ENCODE data around the gene TBX20.
"Not testable (repeated sequence)": the region's sequence is repeated elsewhere in the genome, so short reads cannot be mapped to it uniquely, and the experiment has no call there.

The TBX20 gene

DNA sequence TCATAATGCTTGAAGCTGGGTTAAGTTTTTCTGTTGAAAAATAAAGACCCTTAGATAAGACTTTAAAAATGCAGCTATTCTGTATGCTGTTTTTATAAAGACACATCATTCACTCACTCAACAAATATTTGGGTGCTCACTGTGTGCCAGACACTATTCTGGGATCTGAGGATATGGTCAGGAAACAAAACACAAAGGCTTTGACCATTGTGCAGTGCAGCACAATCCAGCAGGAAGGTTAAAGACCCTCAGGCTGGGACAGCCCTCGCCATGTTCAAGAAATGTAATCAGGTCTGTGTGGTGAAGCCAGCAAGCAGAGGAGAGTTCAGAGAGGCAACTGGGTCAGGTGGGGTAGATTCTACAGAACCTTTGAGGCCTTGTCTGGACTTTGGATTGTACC lies 31.5 kb downstream of the TBX20 start:
- not testable (repeated sequence) for DNase-seq (ENCODE audit: low read depth in 2 of 2)

DNA sequence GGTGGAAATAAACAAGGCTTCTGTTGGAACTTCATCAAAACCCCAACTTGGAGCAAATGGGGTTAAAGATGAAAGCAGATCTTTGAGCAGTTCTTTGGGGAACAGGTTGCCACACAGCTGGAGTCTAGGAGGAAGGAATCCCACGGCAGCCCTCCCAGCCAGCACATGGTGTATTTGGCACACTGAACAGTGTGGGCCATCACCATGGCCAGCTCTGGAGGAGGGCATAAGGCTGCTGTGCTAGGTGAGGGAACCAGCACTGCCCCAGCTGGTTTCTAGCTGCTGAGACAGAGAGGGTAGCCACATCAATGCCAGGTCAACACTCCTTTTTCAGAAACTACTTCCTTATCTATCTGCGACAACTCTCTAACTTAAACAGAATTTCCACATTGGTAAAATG lies 33.7 kb downstream of the TBX20 start:
- not testable (repeated sequence) for DNase-seq (ENCODE audit: low read depth in 2 of 2)

DNA sequence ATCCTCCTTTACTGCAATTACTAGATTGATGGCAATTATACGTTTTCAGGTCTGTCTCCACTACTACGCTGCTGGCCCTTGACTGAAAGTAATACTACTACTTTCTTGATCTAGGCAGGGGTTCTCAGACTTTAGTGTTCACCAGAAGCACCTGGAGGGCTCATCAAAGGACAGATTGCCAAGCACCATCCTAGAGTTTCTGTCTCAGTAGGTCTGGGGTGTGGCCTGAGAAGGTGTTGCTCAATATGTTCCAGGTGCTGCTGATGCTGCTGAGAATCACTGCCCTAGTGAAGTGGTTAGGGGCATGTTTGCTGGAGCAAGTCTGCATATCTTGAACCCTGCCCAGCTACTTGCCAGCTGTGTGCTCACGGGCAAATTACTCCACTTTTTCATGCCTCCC lies 37.9 kb downstream of the TBX20 start:
- DNase-seq (ENCODE audit: low read depth in 2 of 2): not testable (repeated sequence)

DNA sequence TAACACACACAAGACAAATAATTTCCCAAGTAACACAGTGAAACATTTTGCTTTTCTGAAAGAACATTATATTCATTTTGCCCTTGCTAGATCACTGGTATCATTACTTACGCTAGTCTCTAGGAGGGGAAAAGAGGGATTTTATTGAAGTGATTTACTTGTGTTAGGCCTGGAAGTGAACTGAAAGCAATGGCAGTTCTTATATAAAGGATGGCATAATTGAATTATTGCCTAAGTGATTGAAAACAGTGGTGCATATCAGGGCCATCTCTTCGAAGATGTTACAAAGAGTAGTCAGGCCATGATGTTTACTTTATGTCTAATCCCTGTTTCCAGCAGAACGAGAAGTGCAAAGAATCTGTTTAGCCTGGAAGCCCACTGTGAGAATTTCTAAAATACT lies 38.8 kb downstream of the TBX20 start:
- not testable (repeated sequence) for DNase-seq (ENCODE audit: low read depth in 2 of 2)

DNA sequence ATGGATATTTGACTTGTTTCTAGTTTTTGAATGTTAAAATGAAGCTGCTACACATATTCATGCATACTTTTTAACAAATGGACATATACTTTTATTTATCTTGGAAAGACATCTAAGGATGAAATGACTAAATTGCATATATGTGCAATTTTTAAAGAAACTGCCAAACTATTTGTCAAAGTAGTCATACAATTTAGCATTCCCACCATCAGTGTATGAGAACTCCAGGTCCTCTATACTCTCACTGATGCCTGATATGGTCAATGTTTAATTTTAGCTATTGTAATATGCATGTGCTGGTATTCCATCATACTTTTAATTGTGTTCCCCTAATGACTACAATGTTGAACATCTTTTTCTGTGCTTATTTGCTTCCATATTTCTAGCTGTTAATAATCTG lies 47.0 kb downstream of the TBX20 start:
- not testable (repeated sequence) for DNase-seq (ENCODE audit: low read depth in 2 of 2)

DNA sequence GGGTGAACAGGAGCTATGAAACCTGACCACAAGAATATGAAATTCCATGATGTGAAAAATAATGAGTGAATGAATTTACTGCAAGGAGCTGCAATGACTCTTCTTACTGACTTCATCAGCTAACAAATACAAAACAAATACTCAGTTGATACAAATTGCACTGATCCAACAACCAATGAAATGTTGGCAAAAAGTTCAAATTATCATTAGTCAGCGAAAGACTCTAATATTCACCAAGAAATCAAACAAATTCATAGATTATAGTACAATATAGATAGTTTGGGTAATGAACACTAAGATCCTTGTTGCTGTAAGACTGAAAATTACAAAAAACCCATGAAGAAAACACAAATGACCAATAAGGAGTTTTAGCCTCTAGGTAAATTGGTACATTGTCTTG lies 49.0 kb downstream of the TBX20 start:
- DNase-seq (ENCODE audit: low read depth in 2 of 2): not testable (repeated sequence)

DNA sequence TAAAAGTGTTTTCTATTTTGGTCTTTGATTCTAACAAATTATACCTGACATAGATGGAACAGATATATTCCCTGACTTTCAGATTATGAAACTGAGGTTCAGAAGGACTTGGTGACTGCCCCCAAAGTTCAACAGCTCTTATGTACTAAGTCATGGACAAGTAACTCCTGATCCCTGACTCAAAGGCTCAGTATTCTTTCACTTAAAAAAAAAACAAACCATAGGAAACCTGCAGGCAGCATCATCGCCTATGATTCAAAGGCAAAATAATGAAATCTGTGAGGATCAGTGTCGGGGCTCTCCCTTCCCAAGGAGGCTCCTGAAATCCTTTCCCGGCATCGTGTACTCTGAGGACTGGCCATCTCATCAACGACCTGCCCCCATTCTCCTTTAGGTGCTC lies 49.9 kb downstream of the TBX20 start:
- DNase-seq (ENCODE audit: low read depth in 2 of 2): not testable (repeated sequence)

DNA sequence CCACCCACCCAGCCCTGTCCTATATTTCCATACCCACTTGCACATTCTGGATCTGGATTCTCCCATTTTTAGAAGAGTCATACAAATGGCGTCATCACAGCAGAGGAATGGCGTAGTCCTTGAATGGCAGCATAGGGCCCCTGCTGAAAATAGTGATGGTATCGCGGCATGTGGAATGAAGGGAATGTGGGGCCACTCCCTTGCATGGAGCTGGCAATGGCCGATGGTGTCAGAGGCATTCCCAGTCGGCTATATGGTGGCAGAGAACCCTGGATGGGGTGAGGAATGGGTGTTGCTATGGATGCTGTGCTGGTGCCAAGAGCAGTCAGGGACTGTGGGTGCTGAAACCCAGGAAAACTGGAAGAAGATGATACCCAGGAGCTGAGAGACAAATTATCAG lies 51.5 kb downstream of the TBX20 start:
- DNase-seq (ENCODE audit: low read depth in 2 of 2): not testable (repeated sequence)

DNA sequence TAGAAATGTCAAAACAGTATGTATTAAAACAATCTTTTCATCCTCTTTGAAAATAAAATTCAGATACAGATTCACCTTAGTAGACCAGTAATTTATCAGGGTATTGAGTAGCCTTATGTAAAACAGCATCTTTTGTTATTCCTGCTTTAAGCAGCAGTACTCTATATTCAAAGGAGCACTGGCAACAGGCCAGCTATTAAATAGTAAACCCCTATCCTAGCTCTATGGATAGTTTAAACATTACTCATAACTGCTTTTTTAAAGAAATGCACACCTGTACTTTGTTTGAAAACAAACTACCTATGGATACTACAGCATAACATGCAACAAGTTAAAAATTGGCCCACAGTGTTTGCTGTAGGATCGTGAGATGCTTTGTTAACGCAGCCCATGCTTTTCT lies 53.7 kb downstream of the TBX20 start:
- DNase-seq (ENCODE audit: low read depth in 2 of 2): not testable (repeated sequence)

DNA sequence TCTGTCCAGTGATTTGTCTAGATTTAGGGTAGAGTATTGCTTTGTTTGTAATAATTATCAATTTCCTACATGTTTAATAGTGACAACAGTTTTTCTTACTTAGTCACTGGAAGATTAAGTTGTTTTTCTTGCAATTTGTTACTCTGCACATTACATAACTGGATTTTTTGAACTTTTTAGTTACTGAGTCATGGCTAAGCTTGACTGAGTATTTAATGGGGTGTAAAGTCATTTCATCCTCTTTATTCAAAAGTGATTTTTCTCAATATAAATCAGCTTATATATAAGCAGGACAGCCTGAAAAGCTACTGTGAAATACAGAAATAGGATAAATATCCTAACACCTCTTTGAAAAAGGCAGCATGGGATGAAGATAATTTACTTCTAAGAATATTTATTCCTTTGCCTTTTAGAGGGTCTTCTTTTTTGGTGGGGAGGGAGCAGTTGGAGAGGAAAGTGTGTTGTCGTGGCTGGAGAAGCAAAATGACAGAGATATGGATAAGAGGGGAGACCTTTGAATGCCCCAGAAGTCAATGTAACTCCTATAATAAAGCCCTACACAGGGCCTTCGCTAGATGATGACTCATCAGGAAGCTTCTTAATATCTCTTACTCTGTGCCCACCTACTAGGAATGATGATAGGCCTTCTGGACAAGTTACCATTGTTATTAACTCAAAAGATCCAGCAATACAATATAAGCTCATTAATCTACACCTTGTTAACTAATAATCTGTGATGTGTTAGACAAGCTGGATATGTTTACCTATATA lies 55.3 kb downstream of the TBX20 start:
- DNase-seq (ENCODE audit: low read depth in 2 of 2): not testable (repeated sequence)

DNA sequence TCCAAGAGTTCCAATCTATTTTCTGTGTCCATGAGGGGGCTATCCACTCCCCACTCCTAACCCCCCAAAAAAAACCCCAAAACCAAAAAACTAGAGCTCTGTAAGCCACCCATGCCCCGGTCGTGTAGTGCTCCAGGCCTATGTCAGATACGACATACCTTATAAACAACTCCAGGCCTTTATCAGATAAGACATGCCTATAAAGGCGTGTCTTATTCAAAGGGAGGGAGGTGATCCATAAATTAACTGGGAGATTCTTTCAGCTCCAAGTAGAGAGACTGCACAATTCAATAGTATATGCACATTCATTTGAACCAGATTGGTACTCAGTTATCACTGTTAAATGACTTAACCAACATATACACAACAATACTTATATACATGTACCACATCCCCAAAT lies 62.3 kb downstream of the TBX20 start:
- DNase-seq (ENCODE audit: low read depth in 2 of 2): not testable (repeated sequence)

DNA sequence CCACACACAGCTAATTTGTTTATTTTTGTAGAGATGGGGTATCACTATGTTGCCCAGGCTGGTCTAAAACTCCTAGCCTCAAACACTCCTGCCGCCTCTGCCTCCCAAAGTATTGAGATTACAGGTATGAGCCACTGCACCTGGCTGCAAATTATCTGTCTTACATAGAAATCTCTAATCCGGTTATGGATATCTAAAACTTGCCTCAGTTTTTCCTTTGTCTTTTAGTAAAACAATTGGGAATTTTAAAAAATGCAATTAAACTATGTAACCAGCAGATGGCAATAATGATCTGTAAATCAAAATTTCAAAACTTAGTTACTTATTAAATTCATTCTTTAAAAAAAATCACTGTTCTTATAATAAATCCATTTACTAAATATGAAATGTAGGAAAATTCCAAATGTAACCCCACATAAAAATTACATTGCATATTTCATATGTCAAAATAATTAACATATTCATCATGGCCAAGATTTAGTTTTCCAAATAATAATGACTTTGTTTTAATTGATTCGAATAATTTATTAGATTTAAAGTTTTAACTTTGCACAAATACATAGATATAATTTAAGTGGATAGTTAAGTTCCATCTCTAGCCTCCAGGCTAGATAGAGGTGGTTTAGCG lies 63.6 kb downstream of the TBX20 start:
- not testable (repeated sequence) for DNase-seq (ENCODE audit: low read depth in 2 of 2)

DNA sequence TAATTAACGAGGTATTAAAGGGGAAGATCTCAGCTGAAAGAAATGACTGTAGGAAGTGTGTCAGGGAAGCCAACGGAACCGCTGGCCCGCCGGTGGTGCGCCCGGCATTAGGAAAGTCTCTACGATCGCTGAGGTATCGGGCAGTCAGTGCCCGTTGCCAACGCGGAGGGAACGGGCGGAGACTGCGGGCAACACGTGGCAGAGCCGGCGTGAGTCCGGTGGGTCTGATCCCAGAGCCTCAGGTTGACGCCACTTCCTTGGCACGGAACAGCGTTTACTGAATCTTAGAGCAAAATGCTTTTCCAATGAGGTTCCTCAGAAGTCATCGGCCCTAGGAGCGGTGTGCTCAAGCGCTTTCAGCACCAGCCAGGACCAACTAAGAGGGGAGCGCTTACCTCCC lies 67.1 kb downstream of the TBX20 start:
- DNase-seq (ENCODE audit: low read depth in 2 of 2): not testable (repeated sequence)

DNA sequence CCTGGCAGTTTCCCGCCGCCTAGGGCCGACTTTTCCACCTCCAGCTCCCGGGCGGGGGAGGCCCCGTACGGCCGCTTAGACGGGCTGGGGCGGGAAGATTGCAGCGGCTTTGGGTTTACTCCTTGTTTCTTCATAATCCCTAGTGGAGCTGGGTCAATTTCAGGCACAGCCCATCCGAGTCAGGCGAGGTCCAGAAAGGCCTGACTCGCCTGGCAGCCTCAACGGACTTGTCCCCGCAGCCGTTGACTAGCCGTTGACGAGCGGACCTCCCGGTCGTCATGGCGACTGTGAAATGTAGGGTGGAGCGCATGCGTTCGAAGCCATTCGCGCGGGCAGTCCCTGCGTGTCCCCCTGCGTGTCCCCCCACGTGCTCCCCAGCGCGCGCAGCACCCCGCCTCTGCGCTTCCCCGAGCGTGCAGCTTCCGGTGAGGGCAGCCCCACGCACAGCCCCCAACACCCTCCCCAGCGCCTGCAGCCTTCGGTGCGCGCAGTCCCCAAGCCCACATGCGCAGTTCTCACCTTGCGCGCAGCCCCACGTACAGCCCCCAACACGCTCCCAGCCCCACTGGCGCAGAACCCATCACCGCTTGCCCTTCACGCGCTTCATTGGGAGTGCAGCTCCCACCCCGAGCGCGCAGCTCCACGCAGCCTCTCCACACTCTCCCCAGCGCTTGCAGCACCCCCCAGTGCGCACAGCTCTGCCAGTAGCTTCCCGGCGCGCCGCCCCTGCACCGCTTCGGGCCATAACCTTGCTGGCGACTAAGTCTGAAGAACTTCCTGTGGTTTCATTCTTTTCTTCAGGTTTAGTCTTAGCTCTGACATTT lies 67.8 kb downstream of the TBX20 start:
- no peak for DNase-seq (ENCODE audit: low read depth in 2 of 2)

DNA sequence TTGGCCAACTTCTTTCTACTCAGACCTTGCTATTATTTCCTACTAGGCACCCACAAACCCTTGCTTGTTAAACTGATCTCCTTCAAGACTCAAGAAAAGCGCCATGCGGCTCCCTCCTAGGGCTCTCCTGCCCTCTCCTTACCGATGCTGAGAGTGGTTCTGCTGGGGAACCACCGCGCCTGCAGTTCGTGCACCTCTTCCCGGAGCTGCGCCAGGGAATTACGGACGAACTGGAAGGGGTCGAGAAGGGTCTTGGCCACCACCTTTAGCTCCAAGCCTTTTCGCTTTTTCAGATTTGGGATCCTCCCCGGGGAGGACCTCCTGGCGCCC lies 68.4 kb downstream of the TBX20 start:
- DNase-seq (ENCODE audit: low read depth in 2 of 2): not testable (repeated sequence)

DNA sequence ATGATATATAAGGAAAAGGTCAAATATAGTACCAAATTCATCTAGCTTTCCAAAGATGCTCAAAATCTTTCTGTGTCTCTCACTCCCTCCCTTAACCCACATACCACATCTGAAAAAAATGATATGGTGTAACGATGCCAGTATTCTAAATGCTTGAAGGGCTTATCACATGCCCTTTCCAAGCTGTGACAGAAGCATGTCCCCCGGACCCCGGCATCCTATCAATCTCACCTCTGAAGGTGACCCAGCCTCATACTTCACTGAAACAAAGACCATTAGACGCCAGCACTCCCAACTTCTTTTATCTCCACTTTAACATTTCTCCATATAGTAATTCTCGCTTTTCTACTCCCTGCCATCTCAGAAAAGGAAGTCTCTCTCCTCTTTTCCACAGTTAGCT lies 68.9 kb downstream of the TBX20 start:
- not testable (repeated sequence) for DNase-seq (ENCODE audit: low read depth in 2 of 2)

DNA sequence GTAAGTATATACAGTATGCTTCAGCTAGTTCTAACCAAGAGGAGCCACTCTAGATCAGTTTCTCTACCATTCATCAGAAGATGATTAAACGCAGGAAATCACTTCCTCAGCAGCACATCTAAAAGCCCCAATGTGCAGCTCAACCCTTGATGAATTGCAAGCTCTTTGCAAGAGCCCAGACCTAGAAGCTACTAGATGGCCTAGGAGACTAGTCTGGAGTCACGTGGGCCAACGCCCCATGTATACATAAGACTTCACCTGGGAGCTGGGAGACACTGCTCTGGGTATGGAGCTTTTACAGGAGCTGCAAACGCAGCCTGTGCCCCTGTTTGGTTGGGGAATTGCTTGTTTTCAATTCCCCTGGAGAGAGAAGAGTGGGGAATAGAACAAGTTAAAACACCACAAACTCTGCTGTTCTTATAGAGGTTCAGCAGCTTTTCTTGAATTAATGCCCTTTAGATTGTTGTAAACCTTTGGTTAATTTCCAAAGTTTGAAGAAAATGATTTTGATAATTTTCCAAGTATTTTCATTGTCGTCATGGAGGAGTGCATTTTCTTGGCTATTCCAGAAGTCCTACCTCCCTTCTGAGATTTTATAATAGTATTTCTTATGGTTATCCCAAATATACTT lies 69.9 kb downstream of the TBX20 start:
- not testable (repeated sequence) for DNase-seq (ENCODE audit: low read depth in 2 of 2)

DNA sequence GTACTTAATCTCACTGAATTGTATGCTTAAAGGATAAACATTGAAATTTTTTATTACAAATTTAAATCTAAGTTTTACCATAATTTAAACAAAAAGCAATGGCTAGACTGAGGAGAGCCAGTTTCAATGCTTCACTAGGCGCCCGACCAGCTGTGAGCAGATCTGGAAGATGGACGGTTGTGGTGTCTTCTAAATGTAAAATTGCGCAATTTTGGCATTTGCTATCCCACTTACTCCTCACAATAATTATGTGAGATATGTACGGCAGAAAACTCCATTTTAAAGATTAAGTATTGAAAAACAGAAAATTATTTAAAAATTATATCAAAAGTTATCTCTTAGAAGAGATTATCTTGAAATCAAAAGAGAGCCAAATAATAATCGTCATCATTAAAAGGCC lies 73.2 kb downstream of the TBX20 start:
- not testable (repeated sequence) for DNase-seq (ENCODE audit: low read depth in 2 of 2)

DNA sequence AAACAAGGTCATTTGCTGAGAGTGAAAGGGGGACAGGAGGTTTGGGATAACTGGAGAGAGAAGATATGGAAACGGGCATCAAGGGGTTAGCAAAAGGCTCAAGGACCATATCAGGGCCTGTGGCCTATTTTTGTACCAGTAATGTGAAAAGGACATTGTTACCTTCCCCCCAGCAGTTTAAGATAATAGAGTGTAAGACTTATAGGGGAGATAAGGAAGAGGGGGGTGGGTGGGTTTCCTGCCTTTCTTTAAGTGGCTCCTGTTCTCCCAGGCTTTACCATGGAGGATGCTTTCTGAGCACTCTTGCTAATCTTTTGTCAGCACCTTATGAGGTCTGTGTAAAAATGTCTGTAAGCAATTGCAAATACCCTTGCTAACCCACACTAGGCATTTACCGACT lies 80.7 kb downstream of the TBX20 start:
- not testable (repeated sequence) for DNase-seq (ENCODE audit: low read depth in 2 of 2)

DNA sequence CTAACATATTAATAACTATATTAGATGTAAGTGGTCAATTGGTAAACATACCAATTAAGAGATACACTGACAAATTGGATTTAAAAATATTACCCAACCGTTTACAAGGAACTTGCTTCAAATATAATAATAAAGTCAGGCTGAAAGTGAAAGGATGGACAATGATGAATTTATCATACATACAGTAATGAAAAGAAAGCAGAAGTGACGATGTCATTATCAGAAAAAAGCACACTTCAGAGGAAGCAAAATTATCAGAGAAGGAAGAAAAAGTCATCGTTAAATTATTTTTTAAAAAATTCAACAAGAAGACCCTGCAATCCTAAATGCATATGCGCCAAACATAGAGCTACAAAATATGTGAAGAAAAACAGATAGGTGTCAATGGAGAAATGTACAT lies 81.8 kb downstream of the TBX20 start:
- DNase-seq (ENCODE audit: low read depth in 2 of 2): not testable (repeated sequence)

DNA sequence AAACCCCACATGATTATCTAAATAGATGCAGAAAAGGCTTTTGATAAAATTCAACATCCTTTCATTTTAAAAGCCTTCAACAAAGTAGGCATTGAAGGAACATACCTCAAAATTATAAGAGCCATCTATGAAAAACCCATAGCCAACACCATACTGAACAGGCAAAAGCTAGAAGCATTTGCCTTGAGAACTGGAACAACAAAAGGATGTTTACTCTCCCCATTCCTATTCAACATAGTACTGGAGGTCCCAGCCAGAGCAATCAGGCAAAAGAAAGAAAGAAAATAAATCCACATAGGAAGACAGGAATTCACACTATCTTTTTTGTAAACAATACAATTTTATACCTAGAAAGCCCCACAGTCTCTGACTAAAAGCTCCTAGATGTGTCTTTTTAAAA lies 86.2 kb downstream of the TBX20 start:
- not testable (repeated sequence) for DNase-seq (ENCODE audit: low read depth in 2 of 2)

DNA sequence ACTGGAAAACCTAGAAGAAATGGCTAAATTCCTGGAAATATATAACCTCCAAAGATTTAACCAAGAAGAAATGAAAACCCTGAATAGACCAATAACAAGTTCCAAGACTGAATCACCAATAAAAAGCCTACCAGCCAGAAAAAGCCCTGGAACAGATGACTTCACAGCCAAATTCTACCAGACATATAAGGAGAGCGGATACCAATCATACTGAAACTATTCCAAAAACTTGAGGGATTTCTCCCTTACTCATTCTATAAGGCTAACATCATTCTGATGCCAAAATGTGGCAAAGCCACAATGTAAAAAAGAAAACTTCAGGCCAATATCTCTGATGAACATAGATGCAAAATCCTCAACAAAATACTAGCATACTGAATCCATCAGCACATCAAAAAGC lies 86.7 kb downstream of the TBX20 start:
- DNase-seq (ENCODE audit: low read depth in 2 of 2): not testable (repeated sequence)

All from activated CD4-positive, alpha-beta T cell treated with anti-CD3 and anti-CD28 coated beads for 24 hours (primary cell).